Liver (tissue), 9 donors: ENCODE data around the gene ADO. TPM values are rescaled to one million over a fixed set of nuclear protein-coding genes. Genes with fewer than 3 reads are reported as not detected.

Experiments
- DNase-seq: peaks from one replicate; pipeline ENCODE4 v3.0.0-alpha.2; 2017; ENCODE audit warnings: low spot score
- H3K27ac ChIP-seq, 2 donors: one replicate each; pipeline ENCODE4 v1.7.0; 2013; ENCODE audit warnings: inconsistent platforms in 2 of 2, low read length in 2 of 2, control low read depth in 1 of 2, low read depth in 1 of 2, mild to moderate bottlenecking in 1 of 2
- H3K27me3 ChIP-seq, 4 donors: one replicate each; pipeline versions ENCODE4 v1.6.1 to v1.7.0; 2013; ENCODE audit warnings: low read length in 3 of 4, inconsistent platforms in 1 of 4, mild to moderate bottlenecking in 1 of 4, moderate library complexity in 1 of 4; ENCODE audit not compliant: control insufficient read depth in 4 of 4, insufficient read depth in 4 of 4
- H3K36me3 ChIP-seq, 4 donors: one replicate each; pipeline versions ENCODE4 v1.6.1 to v1.7.0; 2013; ENCODE audit warnings: low read length in 3 of 4, mild to moderate bottlenecking in 3 of 4, low read depth in 1 of 4, moderate library complexity in 1 of 4; ENCODE audit not compliant: control insufficient read depth in 4 of 4, insufficient read depth in 3 of 4
- H3K4me1 ChIP-seq, 4 donors: one replicate each; pipeline versions ENCODE4 v1.6.1 to v1.7.0; 2013; ENCODE audit warnings: low read length in 3 of 4, mild to moderate bottlenecking in 3 of 4, moderate library complexity in 1 of 4; ENCODE audit not compliant: control insufficient read depth in 4 of 4, insufficient read depth in 4 of 4
- H3K4me3 ChIP-seq, 3 donors: one replicate each; pipeline versions ENCODE4 v1.6.1 to v1.7.0; 2013; ENCODE audit warnings: low read length in 3 of 3, control low read depth in 1 of 3, low read depth in 1 of 3, mild to moderate bottlenecking in 1 of 3
- H3K9ac ChIP-seq, 2 donors: one replicate each; pipeline ENCODE4 v1.7.0; 2013; ENCODE audit warnings: low read length in 2 of 2, mild to moderate bottlenecking in 2 of 2, moderate library complexity in 2 of 2, control low read depth in 1 of 2, low read depth in 1 of 2
- H3K9me3 ChIP-seq, 4 donors: one replicate each; pipeline versions ENCODE4 v1.6.1 to v1.7.0; 2013; ENCODE audit warnings: low read length in 3 of 4; ENCODE audit not compliant: control insufficient read depth in 4 of 4
- ATF3 ChIP-seq: IDR thresholded peaks from 2 replicates; pipeline ENCODE4 v1.6.1; 2016; ENCODE audit warnings: antibody characterized with exemption
- CTCF ChIP-seq: fragments of 150-350 bp; IDR thresholded peaks from 2 replicates; pipeline ENCODE4 v1.5.1; 2017; ENCODE audit warnings: improper control_type of control experiment, low read depth, low read length; ENCODE audit not compliant: missing input control
- FOXA1 ChIP-seq: IDR thresholded peaks from 2 replicates; pipeline ENCODE4 v1.6.1; 2016; ENCODE audit warnings: antibody characterized with exemption
- FOXA2 ChIP-seq: IDR thresholded peaks from 2 replicates; pipeline ENCODE4 v1.6.1; 2016; ENCODE audit warnings: antibody characterized with exemption
- GABPA ChIP-seq, 2 donors: IDR thresholded peaks in 1 of 2; conservative IDR thresholded peaks in 1 of 2; 2 replicates each; pipeline ENCODE4 v1.6.1; 2016; ENCODE audit warnings: antibody characterized with exemption in 2 of 2, mild to moderate bottlenecking in 1 of 2, moderate library complexity in 1 of 2
- HNF4A ChIP-seq, 2 donors: conservative IDR thresholded peaks; 2 replicates each; pipeline ENCODE4 v1.6.1; 2016; ENCODE audit warnings: antibody characterized with exemption in 2 of 2, mild to moderate bottlenecking in 2 of 2
- JUND ChIP-seq, 2 donors: IDR thresholded peaks; 2 replicates each; pipeline ENCODE4 v1.6.1; 2016; ENCODE audit warnings: antibody characterized with exemption in 2 of 2
- MAX ChIP-seq: IDR thresholded peaks from 2 replicates; pipeline ENCODE4 v1.6.1; 2016; ENCODE audit warnings: antibody characterized with exemption
- NR2F2 ChIP-seq: IDR thresholded peaks from 2 replicates; pipeline ENCODE4 v1.6.1; 2016; ENCODE audit warnings: antibody characterized with exemption
- RAD21 ChIP-seq, 2 donors: IDR thresholded peaks; 2 replicates each; pipeline ENCODE4 v1.6.1; 2016; ENCODE audit warnings: antibody characterized with exemption in 2 of 2, mild to moderate bottlenecking in 2 of 2
- RXRA ChIP-seq, 2 donors: IDR thresholded peaks; 2 replicates each; pipeline ENCODE4 v1.6.1; 2017 to 2018; ENCODE audit warnings: antibody characterized with exemption in 2 of 2, mild to moderate bottlenecking in 1 of 2
- SP1 ChIP-seq: IDR thresholded peaks from 2 replicates; pipeline ENCODE4 v1.6.1; 2018; ENCODE audit warnings: antibody characterized with exemption, mild to moderate bottlenecking
- TAF1 ChIP-seq: conservative IDR thresholded peaks from 2 replicates; pipeline ENCODE4 v1.6.1; 2016; ENCODE audit warnings: antibody characterized with exemption, mild to moderate bottlenecking
- YY1 ChIP-seq: IDR thresholded peaks from 2 replicates; pipeline ENCODE4 v1.6.1; 2016; ENCODE audit warnings: antibody characterized with exemption, mild to moderate bottlenecking
- ZBTB33 ChIP-seq: IDR thresholded peaks from 2 replicates; pipeline ENCODE4 v1.6.1; 2016; ENCODE audit warnings: antibody characterized with exemption
- WGBS: extraction: QIAGEN DNeasy Blood & Tissue Kit; methylation state at CpG from one replicate; pipeline ENCODE4 v1.1.7; 2013; 5-methylcytosine and 5-hydroxymethylcytosine counted together
- polyA plus RNA-seq, 2 donors: library from polyadenylated mRNA; stranded (reverse) in 1 of 2; unstranded in 1 of 2; fragments of 200-250 nt in 1 of 2; fragments of >200 nt in 1 of 2; fragmentation: Nextera tagmentation in 1 of 2; extraction: Ambion mirVana in 1 of 2; gene quantifications; one replicate each; pipeline versions ENCODE4 v1.2.1 to v1.2.3, GENCODE V29; 2013 to 2015
- total RNA-seq, 2 donors: library from RNA; depleted of rRNA; stranded (reverse); fragments of >200 nt; gene quantifications; one replicate each; pipeline ENCODE4 v1.2.3, GENCODE V29; 2014
- TF ChIP-seq, protein P1 (sequence below): IDR thresholded peaks from 2 replicates; pipeline ENCODE4 v1.6.1; 2016; ENCODE audit warnings: antibody characterized with exemption, mild to moderate bottlenecking
- donor health status: healthy.
- donor health status: healthy.
- donor health status: healthy.
- donor health status: healthy.
- donor health status: healthy.

Gene ADO
- total and polyA plus RNA-seq, 4 donors, result 1.4 to 6.7 (median 5.5) TPM

DNA sequence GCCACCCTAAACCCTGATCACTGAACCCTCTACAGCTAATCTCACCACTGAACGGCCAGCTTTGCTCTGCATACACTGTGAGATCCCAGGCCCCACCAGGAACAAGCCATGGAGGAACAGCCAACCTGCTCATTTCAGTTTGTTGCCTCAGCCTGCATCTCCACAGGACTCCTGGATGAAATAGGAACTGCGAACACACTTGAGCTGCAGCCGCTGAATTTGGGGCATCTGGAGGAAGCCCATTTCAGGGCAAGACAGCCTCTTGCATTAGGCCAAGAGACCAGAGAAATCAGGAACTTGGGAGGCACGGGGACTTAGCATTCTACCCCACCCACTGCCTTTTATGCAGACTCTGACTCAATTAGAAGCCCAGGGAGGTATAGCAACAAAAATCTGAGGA lies 26.2 kb downstream of the ADO start:
- Histone ChIP-seq H3K4me3 (no peak overlapping the region), H3K27me3 (no peaks in the 10 kb centered on the region), H3K36me3 (no peaks in the 10 kb centered on the region), H3K4me1 (no peaks in the 10 kb centered on the region), H3K9ac (no peak overlapping the region), H3K9me3 (no peaks in the 10 kb centered on the region), H3K27ac (no peak overlapping the region)
- no peak for DNase-seq
- no peak for TF ChIP-seq RXRA (IDR thresholded peaks at IDR 0.05)
- TF ChIP-seq MAX, result no peak
- TF ChIP-seq CTCF, result no peak
- TF ChIP-seq SP1, result no peak
- TF ChIP-seq RAD21 (IDR thresholded peaks at IDR 0.05), result no peak
- no peak for TF ChIP-seq ATF3
- TF ChIP-seq TAF1, result no peak
- 64% methylated on average over 4 of the region's 4 CpGs for WGBS

DNA sequence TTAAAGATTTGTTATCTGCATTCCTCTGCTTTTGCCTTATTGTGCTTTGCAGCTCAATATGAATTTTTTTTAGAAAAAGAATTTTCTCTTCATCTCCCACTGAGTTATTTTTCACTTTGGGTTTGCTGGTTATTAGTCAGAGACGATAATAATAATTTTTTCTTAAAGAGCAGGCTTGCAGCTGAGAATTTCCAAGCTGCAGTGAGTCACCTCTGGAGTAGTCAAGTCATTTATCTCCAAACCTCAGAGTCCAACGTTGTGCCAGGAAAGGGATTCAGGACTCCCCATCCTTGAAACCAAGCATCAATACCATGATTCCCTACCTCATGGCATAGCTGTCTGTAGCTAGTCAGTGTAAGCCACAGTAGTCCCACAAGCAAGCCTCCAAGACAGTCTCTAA lies 26.8 kb downstream of the ADO start:
- no peak overlapping the region for H3K4me3 ChIP-seq
- 62% methylated on average over 2 of the region's 2 CpGs for WGBS
- no peak overlapping the region for H3K27ac ChIP-seq
- no peaks in the 10 kb centered on the region for H3K9me3 ChIP-seq
- no peak for DNase-seq
- H3K36me3 ChIP-seq, result no peaks in the 10 kb centered on the region
- H3K27me3 ChIP-seq, result no peaks in the 10 kb centered on the region
- TF ChIP-seq FOXA2 (no peak), YY1 (no peak), CTCF (no peak), NR2F2 (no peak), ZBTB33 (no peak), HNF4A (conservative IDR thresholded peaks at IDR 0.05) (no peak), FOXA1 (no peak), MAX (no peak), JUND (IDR thresholded peaks at IDR 0.05) (no peak), GABPA (IDR thresholded peaks at IDR 0.05 in 1 of 2, conservative IDR thresholded peaks at IDR 0.05 in 1 of 2) (no peak), SP1 (no peak)
- TF ChIP-seq, protein P1, sequence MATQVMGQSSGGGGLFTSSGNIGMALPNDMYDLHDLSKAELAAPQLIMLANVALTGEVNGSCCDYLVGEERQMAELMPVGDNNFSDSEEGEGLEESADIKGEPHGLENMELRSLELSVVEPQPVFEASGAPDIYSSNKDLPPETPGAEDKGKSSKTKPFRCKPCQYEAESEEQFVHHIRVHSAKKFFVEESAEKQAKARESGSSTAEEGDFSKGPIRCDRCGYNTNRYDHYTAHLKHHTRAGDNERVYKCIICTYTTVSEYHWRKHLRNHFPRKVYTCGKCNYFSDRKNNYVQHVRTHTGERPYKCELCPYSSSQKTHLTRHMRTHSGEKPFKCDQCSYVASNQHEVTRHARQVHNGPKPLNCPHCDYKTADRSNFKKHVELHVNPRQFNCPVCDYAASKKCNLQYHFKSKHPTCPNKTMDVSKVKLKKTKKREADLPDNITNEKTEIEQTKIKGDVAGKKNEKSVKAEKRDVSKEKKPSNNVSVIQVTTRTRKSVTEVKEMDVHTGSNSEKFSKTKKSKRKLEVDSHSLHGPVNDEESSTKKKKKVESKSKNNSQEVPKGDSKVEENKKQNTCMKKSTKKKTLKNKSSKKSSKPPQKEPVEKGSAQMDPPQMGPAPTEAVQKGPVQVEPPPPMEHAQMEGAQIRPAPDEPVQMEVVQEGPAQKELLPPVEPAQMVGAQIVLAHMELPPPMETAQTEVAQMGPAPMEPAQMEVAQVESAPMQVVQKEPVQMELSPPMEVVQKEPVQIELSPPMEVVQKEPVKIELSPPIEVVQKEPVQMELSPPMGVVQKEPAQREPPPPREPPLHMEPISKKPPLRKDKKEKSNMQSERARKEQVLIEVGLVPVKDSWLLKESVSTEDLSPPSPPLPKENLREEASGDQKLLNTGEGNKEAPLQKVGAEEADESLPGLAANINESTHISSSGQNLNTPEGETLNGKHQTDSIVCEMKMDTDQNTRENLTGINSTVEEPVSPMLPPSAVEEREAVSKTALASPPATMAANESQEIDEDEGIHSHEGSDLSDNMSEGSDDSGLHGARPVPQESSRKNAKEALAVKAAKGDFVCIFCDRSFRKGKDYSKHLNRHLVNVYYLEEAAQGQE, result no peak
- no peaks in the 10 kb centered on the region for H3K4me1 ChIP-seq
- no peak overlapping the region for H3K9ac ChIP-seq
